HG03066 (cell line): ENCODE results near the gene ACTL9.
"Not testable (repeated sequence)": the region's sequence is repeated elsewhere in the genome, so short reads cannot be mapped to it uniquely, and the experiment has no call there.

Source experiments
- ATAC-seq: cut with Tn5 transposase; IDR thresholded peaks from one replicate; pipeline ENCODE4 v1.9.1; 2021; ENCODE audit warnings: low read depth; ENCODE audit not compliant: unreplicated experiment

The ACTL9 gene

DNA sequence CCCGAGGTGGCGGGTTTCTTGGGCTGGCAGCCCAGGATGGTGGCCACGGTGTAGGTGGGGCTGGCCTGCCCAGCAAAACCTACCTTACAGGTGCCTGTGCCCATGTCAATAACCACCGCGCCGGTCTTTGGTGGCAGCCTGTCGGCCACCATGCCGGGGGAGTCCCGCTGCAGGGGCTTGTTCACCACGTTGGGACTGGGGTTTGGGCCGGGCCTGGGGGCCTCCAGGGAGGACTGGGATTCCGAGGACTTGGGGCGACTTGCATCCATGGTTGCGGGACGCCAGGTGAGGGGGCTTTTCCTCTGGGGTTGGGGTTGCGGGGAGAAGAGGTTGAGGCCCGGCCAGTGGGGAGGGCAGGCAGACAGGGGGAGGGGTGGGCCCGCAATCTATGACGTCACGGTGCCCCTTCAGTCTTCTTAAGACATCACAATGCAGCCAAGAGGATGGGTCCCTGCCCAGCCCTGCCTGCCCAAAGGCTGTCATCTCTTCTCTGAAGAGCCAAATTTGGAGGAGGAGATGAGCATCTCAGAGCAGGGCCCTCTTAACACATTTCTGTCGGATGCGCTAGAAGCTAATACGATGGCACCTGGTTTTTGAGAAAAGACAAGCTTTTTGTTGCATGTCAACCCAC lies at the start of gene ACTL9:
TSS of gene ACTL9 (minus strand) at position 363 of the 631 bp plus-strand sequence. CDS start at position 269, 94 bp downstream.
- ATAC-seq = no peak

- not testable (repeated sequence) for ATAC-seq
Measured at GRCh38 chr19:8739291-8740065, 40.9 kb upstream of the ACTL9 start.

GRCh38 chr19:8738377-8738776 lies 39.8 kb upstream of the ACTL9 start:
- no peak for ATAC-seq

DNA sequence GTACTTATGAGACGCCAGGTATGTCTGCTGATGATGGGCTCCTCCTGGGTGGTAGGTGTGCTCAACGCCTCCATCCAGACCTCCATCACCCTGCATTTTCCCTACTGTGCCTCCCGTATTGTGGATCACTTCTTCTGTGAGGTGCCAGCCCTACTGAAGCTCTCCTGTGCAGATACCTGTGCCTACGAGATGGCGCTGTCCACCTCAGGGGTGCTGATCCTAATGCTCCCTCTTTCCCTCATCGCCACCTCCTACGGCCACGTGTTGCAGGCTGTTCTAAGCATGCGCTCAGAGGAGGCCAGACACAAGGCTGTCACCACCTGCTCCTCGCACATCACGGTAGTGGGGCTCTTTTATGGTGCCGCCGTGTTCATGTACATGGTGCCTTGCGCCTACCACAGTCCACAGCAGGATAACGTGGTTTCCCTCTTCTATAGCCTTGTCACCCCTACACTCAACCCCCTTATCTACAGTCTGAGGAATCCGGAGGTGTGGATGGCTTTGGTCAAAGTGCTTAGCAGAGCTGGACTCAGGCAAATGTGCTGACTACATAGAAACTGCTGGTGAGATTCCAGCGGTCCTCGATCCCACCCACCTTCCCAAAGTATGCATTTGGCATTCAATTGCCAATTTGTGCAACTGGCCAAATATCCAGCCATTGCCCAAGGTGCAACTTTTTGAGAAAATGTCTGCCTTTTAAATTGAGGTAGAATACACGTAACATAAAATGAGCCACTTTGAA lies 33.0 kb upstream of the ACTL9 start:
- no peak for ATAC-seq

DNA sequence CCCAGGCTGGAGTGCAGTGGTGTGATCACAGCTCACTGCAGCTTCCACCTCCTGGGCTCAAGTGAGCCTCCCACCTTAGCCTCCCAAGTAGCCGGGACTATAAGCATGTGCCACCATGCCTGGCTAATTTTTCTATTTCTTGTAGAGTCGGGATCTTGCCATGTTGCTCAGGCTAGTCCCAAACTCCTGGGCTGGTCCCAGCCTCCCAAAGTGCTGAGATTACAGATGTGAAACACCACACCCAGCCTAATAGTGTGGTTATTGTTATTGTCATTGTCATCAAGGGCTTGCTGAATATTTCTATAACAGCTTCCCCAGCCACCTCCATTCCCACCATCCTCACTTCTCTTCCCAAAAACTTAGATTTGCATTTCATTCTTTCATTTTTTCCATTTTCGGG lies 25.7 kb upstream of the ACTL9 start:
- ATAC-seq = no peak

DNA sequence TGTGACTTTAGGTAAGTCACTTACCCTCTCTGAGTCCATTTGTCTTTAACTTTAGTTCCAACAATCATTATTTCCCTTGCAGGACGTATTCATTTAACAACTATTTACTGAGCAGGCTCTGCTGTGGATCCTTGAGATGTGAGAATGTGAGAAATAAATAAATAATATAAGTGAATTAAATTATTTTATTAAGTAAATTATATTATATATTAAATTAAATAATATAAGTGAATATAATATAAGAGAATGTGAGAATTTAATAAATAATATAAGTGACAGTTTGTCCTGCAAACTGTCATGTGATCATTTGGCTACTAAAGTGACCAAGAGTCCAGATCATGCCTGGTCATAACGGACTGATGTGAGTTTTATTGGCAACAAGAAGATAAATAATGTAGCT lies 23.4 kb upstream of the ACTL9 start:
- no peak for ATAC-seq

- ATAC-seq = no peak
Measured at GRCh38 chr19:8721334-8721733, 22.7 kb upstream of the ACTL9 start, which contains the start of gene OR2Z1. TSS of gene OR2Z1 (plus strand) at chr19:8721634. CDS start at chr19:8731029, 9,395 bp downstream.

GRCh38 chr19:8710337-8710736 lies 11.7 kb upstream of the ACTL9 start:
- not testable (repeated sequence) for ATAC-seq

DNA sequence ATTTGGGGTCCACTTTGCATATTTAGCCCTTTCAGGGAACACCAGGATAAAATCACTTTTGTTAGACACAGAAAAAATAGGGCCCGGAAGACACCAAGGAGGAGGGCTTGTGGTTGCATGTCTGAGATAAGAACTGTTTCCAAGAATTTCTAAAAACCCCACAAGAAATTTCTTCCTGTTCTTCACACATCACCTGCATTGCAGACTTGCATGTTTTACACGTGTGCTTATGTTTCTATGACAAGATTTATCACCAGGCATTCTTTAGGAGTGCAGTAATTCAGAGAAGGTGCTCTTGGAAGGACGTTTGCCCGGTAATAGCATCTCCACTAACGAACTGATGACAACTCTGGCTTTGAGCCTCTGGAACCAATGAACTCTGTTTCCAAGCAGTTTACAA lies 7.1 kb upstream of the ACTL9 start:
- no peak for ATAC-seq

DNA sequence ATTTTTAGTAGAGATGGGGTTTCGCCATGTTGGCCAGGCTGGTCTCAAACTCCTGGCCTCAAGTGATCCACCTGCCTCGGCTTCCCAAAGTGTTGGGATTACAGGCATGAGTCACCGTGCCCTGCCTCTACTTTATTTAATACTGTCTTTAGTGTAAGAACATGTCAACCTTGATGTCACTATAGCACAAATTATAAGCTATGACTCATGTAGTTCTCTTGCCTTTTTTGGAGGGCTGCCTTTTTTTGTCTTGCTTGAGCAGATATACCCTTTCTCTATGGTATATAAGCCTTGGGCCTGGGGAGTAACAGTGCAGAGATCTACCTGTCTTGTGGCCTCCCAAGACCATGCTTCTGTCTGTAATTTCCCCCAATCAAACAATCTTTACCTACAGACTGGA lies 6.7 kb upstream of the ACTL9 start:
- ATAC-seq = not testable (repeated sequence)

- ATAC-seq = no peak
Measured at GRCh38 chr19:8703223-8703622, 4.6 kb upstream of the ACTL9 start.

GRCh38 chr19:8702350-8702749 lies 3.8 kb upstream of the ACTL9 start:
- no peak for ATAC-seq

- no peak for ATAC-seq
Measured at GRCh38 chr19:8700956-8701355, 2.4 kb upstream of the ACTL9 start.

DNA sequence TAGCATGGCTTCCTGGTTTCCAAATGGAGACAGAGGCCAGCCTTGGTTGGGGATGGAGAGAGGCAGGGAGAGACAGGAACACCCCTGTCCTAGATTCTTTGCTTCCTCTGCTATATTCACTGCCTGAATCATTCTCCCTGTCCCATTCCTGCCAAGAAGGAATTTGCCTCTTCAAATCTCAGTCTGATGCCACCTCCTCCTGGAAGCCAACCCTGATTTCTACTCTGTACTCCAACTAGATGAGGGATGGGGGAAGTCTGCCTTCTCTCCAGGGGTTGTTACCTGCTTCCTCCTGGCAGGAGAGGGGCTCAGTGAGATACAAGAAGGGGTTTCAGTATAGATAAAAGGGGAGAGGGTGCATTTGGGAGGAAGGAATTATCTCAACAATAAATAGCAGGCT lies 1.3 kb upstream of the ACTL9 start:
- ATAC-seq = no peak

DNA sequence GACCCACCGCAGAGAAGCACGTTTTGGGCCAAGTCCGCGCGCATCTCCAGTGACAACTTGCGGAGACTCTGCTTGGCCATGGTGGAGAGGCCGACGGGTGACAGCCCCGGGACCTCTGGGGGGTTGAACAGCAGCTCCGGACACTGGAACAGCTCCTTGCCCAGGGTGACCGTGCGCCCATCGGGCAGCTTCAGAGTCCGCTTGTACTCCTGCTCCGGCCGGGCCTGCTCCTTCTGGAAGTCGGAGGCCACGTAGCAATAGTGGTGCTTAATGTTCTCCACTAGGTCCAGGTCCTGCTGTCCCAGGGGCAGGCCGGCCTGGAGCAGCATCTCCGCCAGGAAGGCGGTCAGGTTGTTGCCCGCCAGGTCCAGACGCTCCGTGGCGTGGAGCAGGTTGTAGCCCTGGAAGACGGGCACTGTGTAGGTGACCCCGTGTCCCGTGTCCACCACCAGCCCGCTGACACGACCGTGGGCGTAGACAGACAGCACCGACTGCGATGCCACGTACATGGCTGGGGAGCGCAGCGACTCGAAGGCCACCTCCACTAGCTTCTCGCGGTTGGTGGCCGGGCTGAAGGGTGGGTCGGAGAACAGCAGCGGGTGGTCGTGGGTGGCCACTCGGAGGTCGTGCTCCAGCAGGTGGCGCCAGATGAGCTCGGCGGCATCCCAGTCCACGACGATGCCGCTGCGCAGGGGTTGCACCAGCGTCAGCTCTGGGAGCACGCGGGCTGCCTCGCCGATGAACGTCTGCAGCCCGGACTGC lies 743 bp downstream of the ACTL9 start:
- no peak for ATAC-seq

GRCh38 chr19:8696993-8697392 lies 1.6 kb downstream of the ACTL9 start:
- ATAC-seq = no peak

- ATAC-seq = no peak
Measured at GRCh38 chr19:8695911-8696310, 2.7 kb downstream of the ACTL9 start.

- ATAC-seq = no peak
Measured at GRCh38 chr19:8695501-8695900, 3.1 kb downstream of the ACTL9 start.

- ATAC-seq = no peak
Measured at GRCh38 chr19:8690753-8691539, 7.6 kb downstream of the ACTL9 start.

DNA sequence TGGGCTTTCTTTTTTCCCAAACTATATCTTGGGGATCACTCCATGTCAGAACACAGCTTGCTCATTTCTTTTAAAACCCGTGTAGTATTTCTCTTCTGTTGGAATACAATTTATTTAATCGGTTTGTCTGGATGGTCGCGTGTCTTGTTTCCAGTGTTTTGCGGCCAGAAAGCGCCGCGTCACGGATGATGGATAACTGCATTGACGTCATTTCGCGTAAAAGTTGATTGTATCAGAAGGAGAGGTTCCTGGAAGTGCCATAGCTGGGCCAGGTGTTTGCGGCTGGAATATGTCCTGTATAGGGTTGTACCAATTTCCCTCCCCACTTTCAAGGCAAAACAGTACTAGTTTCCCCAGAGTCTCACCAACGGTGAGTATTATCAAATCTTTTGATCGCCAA lies 9.7 kb downstream of the ACTL9 start:
- ATAC-seq = no peak
